Activated CD8-positive, alpha-beta memory T cell treated with anti-CD3 and anti-CD28 coated beads for 1 hour (primary cell): Measurements from ENCODE around the gene RTL1.

Experiments used
- DNase-seq, 2 donors: peaks; one replicate each; pipeline ENCODE4 v3.0.0-alpha.2; 2020; ENCODE audit warnings: low read depth in 1 of 2; ENCODE audit errors: extremely low read depth in 1 of 2

Gene RTL1

GRCh38 chr14:100898935-100899883 is 4.3 kb downstream of the RTL1 start:
- no peak for DNase-seq

GRCh38 chr14:100898465-100898864 is 5.1 kb downstream of the RTL1 start:
- no peak for DNase-seq

- DNase-seq, result no peak
Observed at GRCh38 chr14:100896369-100897060, 7.0 kb downstream of the RTL1 start.

- DNase-seq, result no peak
Observed at GRCh38 chr14:100895411-100895810, 8.1 kb downstream of the RTL1 start.

- DNase-seq, result no peak
Observed at GRCh38 chr14:100894416-100894815, 9.1 kb downstream of the RTL1 start.

GRCh38 chr14:100893760-100894159 is 9.8 kb downstream of the RTL1 start:
- DNase-seq, result no peak

GRCh38 chr14:100893228-100893601 is 10.3 kb downstream of the RTL1 start:
- DNase-seq, result no peak

- no peak for DNase-seq
Observed at GRCh38 chr14:100892496-100893227, 10.9 kb downstream of the RTL1 start.

- no peak for DNase-seq
Observed at GRCh38 chr14:100891501-100892445, 11.7 kb downstream of the RTL1 start.

GRCh38 chr14:100891051-100891450 is 12.5 kb downstream of the RTL1 start:
- no peak for DNase-seq

- no peak for DNase-seq
Observed at GRCh38 chr14:100890061-100890850, 13.3 kb downstream of the RTL1 start.

GRCh38 chr14:100889641-100890040 is 13.9 kb downstream of the RTL1 start:
- no peak for DNase-seq

- DNase-seq, result no peak
Observed at GRCh38 chr14:100888789-100889315, 14.7 kb downstream of the RTL1 start.

- DNase-seq, result no peak
Observed at GRCh38 chr14:100887728-100888335, 15.7 kb downstream of the RTL1 start.

GRCh38 chr14:100885617-100886016 is 17.9 kb downstream of the RTL1 start:
- DNase-seq, result no peak

GRCh38 chr14:100885196-100885595 is 18.3 kb downstream of the RTL1 start:
- no peak for DNase-seq

GRCh38 chr14:100884456-100884855 is 19.1 kb downstream of the RTL1 start:
- DNase-seq, result no peak

- no peak for DNase-seq
Observed at GRCh38 chr14:100883789-100884101, 19.8 kb downstream of the RTL1 start.
